NCI-H2029 (cell line): Measurements from ENCODE around the gene HP1BP3.

Experiments
- DNase-seq: peaks from one replicate; lab custom pipeline; 2025; lab: John Stamatoyannopoulos, UW

The HP1BP3 gene

DNA sequence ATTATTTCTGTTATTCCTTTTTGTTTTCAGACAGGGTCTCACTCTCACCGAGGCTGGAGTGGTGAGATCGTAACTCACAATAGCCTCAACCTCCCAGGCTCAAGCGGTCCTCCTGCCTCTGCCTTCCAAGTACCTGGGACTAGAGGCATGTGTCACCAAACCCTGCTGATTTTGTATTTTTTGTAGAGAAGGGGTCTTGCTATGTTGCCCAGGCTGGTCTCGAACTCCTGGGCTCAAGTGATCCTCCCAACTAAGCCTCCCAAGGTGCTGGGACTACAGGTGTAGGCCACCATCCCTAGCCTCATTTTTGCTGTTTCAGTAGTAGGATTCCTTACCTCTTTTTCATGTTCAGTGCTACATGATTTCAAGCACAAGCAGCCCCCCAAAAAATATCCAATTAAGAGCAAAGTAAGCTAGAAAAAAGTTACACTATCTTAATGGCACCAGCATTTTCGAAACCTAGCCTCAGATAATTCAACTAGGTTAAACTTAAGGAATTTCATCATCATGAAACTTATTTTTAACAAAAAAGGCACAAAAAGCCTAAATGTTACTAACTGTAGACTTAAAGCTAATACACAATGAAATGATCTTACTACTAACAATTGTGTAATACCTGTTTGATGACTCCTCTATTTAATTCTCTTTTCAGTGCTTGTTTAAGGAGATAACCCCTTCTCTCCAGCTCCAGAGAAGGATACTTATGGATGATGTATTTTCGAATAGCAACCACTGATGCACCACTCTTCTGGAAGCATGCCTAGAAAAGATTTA is 16.6 kb downstream of the HP1BP3 start:
- DNase-seq = no peak

DNA sequence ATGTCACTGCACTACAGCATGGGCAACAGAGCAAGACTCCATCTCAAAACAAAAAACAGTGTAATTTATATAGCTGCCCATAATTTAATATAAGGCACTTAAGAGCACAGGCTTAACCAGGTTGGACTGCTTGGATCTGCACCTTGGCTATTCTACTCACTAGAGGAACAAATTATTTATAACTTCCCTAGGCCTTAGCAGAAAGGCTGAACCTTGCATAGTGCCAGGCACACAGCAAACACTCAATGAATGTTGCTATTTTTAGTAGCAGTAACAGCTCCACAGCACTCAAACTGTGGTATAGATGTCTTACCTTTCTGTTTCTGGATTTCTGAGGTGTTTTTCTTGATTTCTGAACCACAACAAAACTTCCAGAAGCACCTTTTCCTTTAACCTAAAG is 19.8 kb downstream of the HP1BP3 start:
- DNase-seq = no peak

- DNase-seq = no peak
Measured at GRCh38 chr1:20763417-20763816, 23.7 kb downstream of the HP1BP3 start.

DNA sequence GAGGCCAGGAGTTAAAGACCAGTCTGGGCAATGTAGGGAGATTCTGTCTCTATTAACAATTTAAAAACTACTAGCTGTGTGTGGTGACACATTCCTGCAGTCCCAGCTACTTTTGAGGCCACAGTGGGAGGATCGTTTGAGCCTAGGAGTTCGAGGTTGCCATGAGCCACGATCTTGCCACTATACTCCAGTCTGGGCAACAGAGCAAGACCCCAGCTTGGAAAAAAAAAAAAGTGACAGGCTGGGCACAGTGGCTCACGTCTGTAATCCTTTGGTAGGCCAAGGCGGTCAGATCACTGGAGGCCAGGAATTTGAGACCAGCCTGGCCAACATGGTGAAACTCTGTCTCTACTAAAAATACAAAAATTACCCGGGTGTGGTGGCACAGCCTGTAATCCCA is 26.8 kb downstream of the HP1BP3 start:
- no peak for DNase-seq

DNA sequence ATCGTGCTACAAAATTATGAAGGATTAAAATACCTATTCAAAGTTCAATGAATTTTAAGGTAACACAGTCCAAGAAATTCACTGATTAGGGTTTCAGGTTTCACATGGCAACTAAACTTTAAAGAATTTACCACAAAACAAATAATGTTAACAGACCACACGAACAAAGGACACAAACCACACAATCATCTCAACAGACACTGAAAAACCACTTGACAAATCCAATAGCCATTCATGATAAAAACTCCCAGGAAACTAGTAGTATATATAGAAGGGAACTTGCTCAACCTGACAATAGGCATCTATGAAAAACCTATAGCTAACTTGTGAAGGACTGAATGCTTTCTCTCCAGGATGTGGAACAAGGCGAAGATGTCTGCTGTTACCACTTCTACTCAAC is 33.5 kb downstream of the HP1BP3 start:
- DNase-seq = peak; percentile 3

DNA sequence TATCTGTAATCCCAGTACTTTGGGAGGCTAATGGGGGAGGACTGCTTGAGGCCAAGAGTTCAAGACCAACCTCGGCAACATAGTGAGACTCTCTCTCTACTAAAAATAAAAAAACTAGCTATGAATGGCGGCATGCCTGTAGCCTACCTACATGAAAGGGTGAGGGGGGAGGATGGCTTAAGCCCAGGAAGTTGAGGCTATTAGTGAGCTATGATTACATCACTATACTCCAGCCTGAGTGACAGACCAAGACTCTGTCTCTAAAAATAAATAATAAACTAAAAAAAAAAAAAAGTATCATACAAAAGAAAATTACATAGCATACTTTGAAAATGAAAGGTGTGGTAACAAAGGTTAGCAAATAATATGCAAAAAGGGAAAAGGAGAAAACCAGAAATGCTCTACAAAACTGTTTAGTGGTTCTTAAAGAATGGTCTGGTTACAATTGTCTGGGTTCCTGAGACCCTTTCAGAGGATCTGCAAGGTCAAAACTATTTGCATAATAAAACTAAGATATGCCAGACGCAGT is 35.6 kb downstream of the HP1BP3 start:
- no peak for DNase-seq

- DNase-seq = no peak
Measured at GRCh38 chr1:20742671-20743070, 44.4 kb downstream of the HP1BP3 start.

DNA sequence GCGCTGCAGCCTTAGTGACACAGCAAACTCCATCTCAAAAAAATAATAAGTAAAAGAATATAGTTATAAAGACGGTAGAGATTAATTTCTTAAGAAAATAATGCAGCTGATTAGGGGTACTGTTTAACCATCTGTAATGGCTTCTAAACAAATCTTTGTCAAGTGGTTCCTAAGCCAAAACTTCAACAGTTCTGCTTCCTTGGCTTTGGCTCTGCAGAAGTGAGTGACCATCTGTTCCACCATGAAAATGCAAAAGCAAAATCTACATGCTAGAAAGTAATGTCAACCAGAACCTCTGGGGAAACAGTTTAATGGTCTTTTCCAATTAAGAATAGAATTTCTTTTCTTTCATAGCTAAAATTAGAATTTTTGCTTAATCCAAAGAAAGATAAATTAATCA is 46.3 kb downstream of the HP1BP3 start:
- no peak for DNase-seq

GRCh38 chr1:20739225-20739624 is 47.9 kb downstream of the HP1BP3 start:
- no peak for DNase-seq

- no peak for DNase-seq
Measured at GRCh38 chr1:20735581-20736111, 51.5 kb downstream of the HP1BP3 start.

- DNase-seq = no peak
Measured at GRCh38 chr1:20733360-20733975, 53.6 kb downstream of the HP1BP3 start.

GRCh38 chr1:20732588-20733359 is 54.3 kb downstream of the HP1BP3 start, which contains the start of gene SH2D5:
TSS of gene SH2D5 (minus strand) at chr1:20732703. CDS start at chr1:20728044, 4,659 bp downstream.
- DNase-seq = peak; percentile 26

- DNase-seq = no peak
Measured at GRCh38 chr1:20732071-20732587, 55.0 kb downstream of the HP1BP3 start.

DNA sequence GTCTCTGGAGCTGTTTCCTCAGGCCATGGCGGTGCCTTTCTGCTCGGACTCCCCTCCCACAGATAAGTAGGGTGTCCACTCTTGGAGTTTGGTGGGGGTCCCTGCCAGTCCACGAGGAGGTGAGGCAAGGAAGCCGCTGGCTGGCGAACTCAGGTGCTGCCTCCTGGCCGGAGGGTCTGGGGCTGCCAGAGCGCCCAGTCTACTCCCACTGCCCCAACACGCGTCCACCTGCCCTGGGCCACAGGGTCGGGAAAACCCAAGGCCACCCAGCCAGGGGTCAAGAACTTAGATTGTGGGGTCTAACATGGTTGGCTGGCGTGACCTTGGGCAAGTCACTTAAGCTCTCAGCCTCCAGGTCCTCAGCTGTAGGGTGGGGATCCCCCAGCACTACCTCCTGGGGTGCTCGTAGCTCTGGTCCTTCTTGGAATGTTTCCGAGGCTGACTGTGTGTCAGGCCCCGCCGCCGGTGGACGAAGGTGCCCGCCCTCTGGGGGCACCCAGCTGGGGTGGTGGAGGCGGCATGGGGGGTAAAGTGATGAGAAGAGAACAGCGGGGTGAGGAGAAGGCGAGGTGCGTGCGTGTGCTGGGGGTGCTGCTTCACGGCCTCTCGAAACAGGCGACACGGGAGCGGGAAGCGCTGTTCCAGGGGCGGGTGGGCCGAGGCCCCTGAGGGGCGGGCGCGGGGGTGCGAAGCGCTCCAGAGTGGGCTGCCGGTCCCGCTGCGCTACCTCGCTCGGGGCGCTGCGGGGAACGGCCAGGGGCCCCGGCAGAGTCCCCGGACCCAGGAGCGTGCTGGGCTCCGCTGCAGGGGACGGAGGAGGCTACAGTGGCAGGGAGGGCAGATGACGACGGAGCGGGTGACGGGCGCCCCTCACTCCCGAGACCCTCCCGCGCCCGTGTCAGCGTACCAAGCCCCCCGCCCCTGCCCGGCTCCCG is 55.8 kb downstream of the HP1BP3 start:
- DNase-seq = no peak

GRCh38 chr1:20730690-20731056 is 56.4 kb downstream of the HP1BP3 start:
- no peak for DNase-seq

GRCh38 chr1:20729990-20730689 is 57.0 kb downstream of the HP1BP3 start:
- DNase-seq = no peak

DNA sequence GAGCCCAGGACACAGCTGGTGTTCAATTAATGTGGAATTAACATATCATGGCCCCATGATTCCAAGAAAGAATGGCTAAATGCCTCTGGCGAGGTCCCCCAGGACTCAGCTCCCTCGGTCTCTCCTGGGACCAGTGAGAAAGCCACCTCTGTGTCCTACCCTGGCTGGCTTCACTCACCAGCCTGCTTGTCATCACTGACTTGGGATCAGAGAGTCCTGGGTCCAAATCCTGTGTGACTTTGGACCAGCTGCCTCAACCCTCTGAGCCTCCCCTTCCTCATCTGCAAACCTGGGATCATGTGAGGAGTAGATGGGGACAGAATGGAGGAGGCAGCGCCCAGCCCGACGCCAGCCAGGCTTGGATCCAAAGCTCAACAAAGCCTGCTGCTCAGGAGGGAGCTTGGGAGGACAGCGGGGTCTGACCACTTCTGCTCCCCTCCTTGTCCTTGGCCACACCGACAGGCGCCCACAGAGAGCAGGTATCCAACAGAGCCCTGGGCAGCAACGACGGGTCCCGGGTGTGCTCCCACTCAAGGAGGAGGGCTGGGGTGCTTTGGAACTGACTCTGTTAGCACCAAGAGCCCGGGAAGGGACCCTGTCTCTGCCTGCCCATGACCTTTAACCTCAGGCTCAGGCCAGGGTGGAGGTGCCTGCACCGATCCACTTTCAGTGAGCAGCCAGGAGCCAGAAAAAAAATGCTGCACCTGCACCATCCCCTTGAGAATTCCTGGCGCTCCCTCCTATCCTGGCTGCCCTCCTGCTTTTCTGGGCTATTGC is 57.8 kb downstream of the HP1BP3 start:
- DNase-seq = no peak

- no peak for DNase-seq
Measured at GRCh38 chr1:20728371-20729154, 58.5 kb downstream of the HP1BP3 start.
